ENCODE results near the gene KIF23. TPM values are rescaled to one million over a fixed set of nuclear protein-coding genes. Genes with fewer than 3 reads are reported as not detected.

The KIF23 gene
- total RNA-seq, 1 experiment from 2014 or later, result 77.3 TPM

DNA sequence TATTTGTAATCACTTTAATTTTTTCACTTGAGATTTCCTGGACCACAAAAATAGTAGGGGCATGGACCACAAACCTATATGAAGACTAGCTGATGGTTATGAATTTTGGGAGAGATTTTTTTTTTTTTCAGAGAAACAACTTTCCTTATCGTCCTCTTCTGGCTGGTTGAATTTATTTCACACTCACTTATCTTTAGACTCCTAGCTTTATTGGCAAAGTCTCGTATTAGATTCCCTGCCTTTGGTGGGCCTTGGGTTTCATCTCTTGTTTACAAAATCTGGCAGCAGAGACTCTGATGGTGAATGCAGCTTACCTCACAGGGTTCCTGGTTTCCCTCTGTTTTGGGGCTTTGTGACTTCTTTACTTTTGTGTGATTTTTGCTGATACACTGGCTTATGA lies 44.5 kb upstream of the KIF23 start:
- ATAC-seq, result no peak
- TF ChIP-seq, protein P1, sequence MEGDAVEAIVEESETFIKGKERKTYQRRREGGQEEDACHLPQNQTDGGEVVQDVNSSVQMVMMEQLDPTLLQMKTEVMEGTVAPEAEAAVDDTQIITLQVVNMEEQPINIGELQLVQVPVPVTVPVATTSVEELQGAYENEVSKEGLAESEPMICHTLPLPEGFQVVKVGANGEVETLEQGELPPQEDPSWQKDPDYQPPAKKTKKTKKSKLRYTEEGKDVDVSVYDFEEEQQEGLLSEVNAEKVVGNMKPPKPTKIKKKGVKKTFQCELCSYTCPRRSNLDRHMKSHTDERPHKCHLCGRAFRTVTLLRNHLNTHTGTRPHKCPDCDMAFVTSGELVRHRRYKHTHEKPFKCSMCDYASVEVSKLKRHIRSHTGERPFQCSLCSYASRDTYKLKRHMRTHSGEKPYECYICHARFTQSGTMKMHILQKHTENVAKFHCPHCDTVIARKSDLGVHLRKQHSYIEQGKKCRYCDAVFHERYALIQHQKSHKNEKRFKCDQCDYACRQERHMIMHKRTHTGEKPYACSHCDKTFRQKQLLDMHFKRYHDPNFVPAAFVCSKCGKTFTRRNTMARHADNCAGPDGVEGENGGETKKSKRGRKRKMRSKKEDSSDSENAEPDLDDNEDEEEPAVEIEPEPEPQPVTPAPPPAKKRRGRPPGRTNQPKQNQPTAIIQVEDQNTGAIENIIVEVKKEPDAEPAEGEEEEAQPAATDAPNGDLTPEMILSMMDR (conservative IDR thresholded peaks at IDR 0.05; ENCODE audit: low read depth, low read length), result no peak
- TF ChIP-seq EZH2phosphoT487 (IDR thresholded peaks at IDR 0.05; ENCODE audit: borderline replicate concordance, low read length) (no peak), EZH2 (IDR thresholded peaks at IDR 0.05; ENCODE audit: low read length, unreplicated experiment) (no peak)
- H3K4me1 ChIP-seq (ENCODE audit: insufficient read depth, low read length), result no peaks in the 10 kb centered on the region
- H3F3A ChIP-seq (ENCODE audit: low read length, unreplicated experiment), result no peaks in the 10 kb centered on the region
- H2AFZ ChIP-seq (ENCODE audit: low read length), result no peak overlapping the region
- no peaks in the 10 kb centered on the region for H3K9me3 ChIP-seq (ENCODE audit: low read length)
- H4K20me1 ChIP-seq (ENCODE audit: low read length), result no peaks in the 10 kb centered on the region
- H3K79me2 ChIP-seq (ENCODE audit: low read length), result no peaks in the 10 kb centered on the region
- no peak overlapping the region for H3K27ac ChIP-seq (ENCODE audit: low read length)
- BruUV-seq (replicated peaks), result no TSS peak
- ChIA-PET CTCF (no interaction called here), POLR2A (ENCODE audit: unreplicated experiment) (no interaction called here)
- no peaks in the 10 kb centered on the region for H3K9me2 ChIP-seq (replicated peaks; ENCODE audit: low read length)
- no peak overlapping the region for H3K4me2 ChIP-seq (ENCODE audit: low read length)
- no peak for DNase-seq
- intact Hi-C loops (cut with micrococcal nuclease), result no loop called here
- H3K4me3 ChIP-seq (ENCODE audit: low read length), result no peak overlapping the region
- no peaks in the 10 kb centered on the region for H3K36me3 ChIP-seq (ENCODE audit: low read depth, low read length)
- H3K27me3 ChIP-seq (ENCODE audit: low read length), result no peaks in the 10 kb centered on the region
- H3K9ac ChIP-seq (ENCODE audit: low read length), result no peak overlapping the region

DNA sequence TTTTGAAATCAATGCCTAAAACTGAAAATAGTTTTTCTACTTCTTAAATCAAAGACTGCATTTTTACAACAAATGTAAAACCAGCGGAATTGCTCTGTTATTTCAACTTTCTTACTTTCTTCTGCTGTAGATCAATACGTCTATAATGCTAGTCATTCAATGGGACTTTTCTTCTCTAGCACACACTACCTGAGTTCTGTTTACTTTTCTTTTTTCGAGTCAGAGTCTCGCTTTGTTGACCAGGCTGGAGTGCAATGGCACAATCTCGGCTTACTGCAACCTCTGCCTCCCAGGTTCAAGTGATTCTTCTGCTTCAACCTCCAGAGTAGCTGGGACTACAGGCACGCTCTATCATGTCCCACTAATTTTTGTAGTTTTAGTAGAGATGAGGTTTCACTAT lies 40.7 kb upstream of the KIF23 start:
- CTCF ChIA-PET, result no interaction called here
- Histone ChIP-seq H3K4me2 (ENCODE audit: low read length) (no peak overlapping the region), H2AFZ (ENCODE audit: low read length) (no peak overlapping the region), H4K20me1 (ENCODE audit: low read length) (no peaks in the 10 kb centered on the region), H3K9ac (ENCODE audit: low read length) (no peak overlapping the region), H3K4me1 (ENCODE audit: insufficient read depth, low read length) (no peaks in the 10 kb centered on the region), H3K9me3 (ENCODE audit: low read length) (no peaks in the 10 kb centered on the region), H3K27ac (ENCODE audit: low read length) (no peak overlapping the region), H3F3A (ENCODE audit: low read length, unreplicated experiment) (no peaks in the 10 kb centered on the region), H3K4me3 (ENCODE audit: low read length) (no peak overlapping the region), H3K36me3 (ENCODE audit: low read depth, low read length) (no peaks in the 10 kb centered on the region), H3K27me3 (ENCODE audit: low read length) (no peaks in the 10 kb centered on the region), H3K79me2 (ENCODE audit: low read length) (no peaks in the 10 kb centered on the region), H3K9me2 (replicated peaks; ENCODE audit: low read length) (no peaks in the 10 kb centered on the region)
- BruUV-seq (replicated peaks), result no TSS peak
- no peak for TF ChIP-seq EZH2phosphoT487 (IDR thresholded peaks at IDR 0.05; ENCODE audit: borderline replicate concordance, low read length)
- TF ChIP-seq, protein P1 (conservative IDR thresholded peaks at IDR 0.05; ENCODE audit: low read depth, low read length), result no peak
- TF ChIP-seq EZH2 (IDR thresholded peaks at IDR 0.05; ENCODE audit: low read length, unreplicated experiment), result no peak
- ATAC-seq (no peak), DNase-seq (no peak)
- intact Hi-C loops (cut with micrococcal nuclease), result no loop called here
- POLR2A ChIA-PET (ENCODE audit: unreplicated experiment), result no interaction called here

DNA sequence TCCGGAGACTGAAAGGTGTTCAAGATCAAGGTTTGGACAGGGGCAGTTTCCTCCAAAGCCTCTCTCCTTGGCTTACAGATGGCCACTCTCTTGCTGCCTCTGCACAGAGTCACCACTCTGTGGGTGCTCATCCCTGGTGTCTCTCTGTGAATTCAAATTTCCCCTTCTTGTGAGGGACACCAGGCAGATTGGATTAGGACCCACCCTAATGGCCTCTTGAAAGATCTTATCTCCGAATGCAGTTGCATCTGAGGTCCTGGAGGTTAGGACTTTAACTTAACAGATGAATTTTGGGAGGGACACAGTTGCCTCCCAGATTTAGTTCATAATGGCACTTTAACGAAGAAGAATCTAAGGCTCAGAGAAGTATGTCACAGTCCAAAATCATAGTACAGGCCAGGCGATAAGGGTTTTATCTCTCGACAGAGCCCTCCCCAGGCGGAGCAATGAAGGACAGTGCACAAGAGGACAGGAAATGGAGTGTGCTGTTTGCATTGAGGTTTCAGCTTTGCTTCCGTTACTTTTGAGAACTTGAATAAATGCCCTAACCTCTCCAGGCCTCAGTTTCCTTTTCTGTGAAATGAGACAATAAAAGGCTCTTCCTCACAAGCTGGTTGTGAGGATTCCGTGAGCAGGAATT lies 38.9 kb upstream of the KIF23 start:
- Histone ChIP-seq H3K79me2 (ENCODE audit: low read length) (no peaks in the 10 kb centered on the region), H3K4me1 (ENCODE audit: insufficient read depth, low read length) (no peaks in the 10 kb centered on the region), H3F3A (ENCODE audit: low read length, unreplicated experiment) (no peaks in the 10 kb centered on the region), H3K9me3 (ENCODE audit: low read length) (no peaks in the 10 kb centered on the region), H3K9ac (ENCODE audit: low read length) (no peak overlapping the region), H3K36me3 (ENCODE audit: low read depth, low read length) (no peaks in the 10 kb centered on the region), H2AFZ (ENCODE audit: low read length) (no peak overlapping the region), H3K27me3 (ENCODE audit: low read length) (no peaks in the 10 kb centered on the region), H4K20me1 (ENCODE audit: low read length) (no peaks in the 10 kb centered on the region), H3K27ac (ENCODE audit: low read length) (no peak overlapping the region), H3K4me3 (ENCODE audit: low read length) (no peak overlapping the region), H3K9me2 (replicated peaks; ENCODE audit: low read length) (no peaks in the 10 kb centered on the region), H3K4me2 (ENCODE audit: low read length) (no peak overlapping the region)
- DNase-seq (no peak), ATAC-seq (no peak)
- no TSS peak for BruUV-seq (replicated peaks)
- ChIA-PET CTCF (no interaction called here), POLR2A (ENCODE audit: unreplicated experiment) (no interaction called here)
- TF ChIP-seq, protein P1 (conservative IDR thresholded peaks at IDR 0.05; ENCODE audit: low read depth, low read length), result no peak
- TF ChIP-seq EZH2 (IDR thresholded peaks at IDR 0.05; ENCODE audit: low read length, unreplicated experiment) (no peak), EZH2phosphoT487 (IDR thresholded peaks at IDR 0.05; ENCODE audit: borderline replicate concordance, low read length) (no peak)
- intact Hi-C loops (cut with micrococcal nuclease), result no loop called here
